Measurements from ENCODE around the gene FAP. TPM values are rescaled to one million over a fixed set of nuclear protein-coding genes. Genes with fewer than 3 reads are reported as not detected.

Gene FAP
- total and polyA plus RNA-seq, 4 donors, result 19.2 to 65.8 (median 26.1) TPM

GRCh38 chr2:162215162-162215561 is 28.1 kb downstream of the FAP start:
- H3K4me1 ChIP-seq (ENCODE audit: control insufficient read depth in 1 of 2, insufficient read depth in 2 of 2, low read length in 2 of 2), result no peaks in the 10 kb centered on the region
- H3K4me3 ChIP-seq (ENCODE audit: low read length in 2 of 2), result no peak overlapping the region
- no peaks in the 10 kb centered on the region for H3K27me3 ChIP-seq (ENCODE audit: control insufficient read depth in 1 of 2, insufficient read depth in 2 of 2, low read length in 1 of 2)
- no peaks in the 10 kb centered on the region for H3K9me3 ChIP-seq (ENCODE audit: control insufficient read depth, low read length)
- no peaks in the 10 kb centered on the region for H3K36me3 ChIP-seq (ENCODE audit: control insufficient read depth in 1 of 2, insufficient read depth in 2 of 2, low read length in 1 of 2)
- no peak overlapping the region for H3K27ac ChIP-seq (ENCODE audit: low read depth in 1 of 2, low read length in 2 of 2)
- WGBS, 2 donors, result 83 to 96% methylated on average over 3 of the region's 3 CpGs
- ATAC-seq (ENCODE audit: low FRiP score) (no peak), DNase-seq (no peak)
- intact Hi-C loops (cut with DNase I), result no loop called here

GRCh38 chr2:162212366-162212765 is 30.9 kb downstream of the FAP start:
- H3K27ac ChIP-seq (ENCODE audit: low read depth in 1 of 2, low read length in 2 of 2), result no peak overlapping the region
- H3K9me3 ChIP-seq (ENCODE audit: control insufficient read depth, low read length), result no peaks in the 10 kb centered on the region
- WGBS, 2 donors, result 12 to 14% methylated on average over 2 of the region's 2 CpGs
- intact Hi-C loops (cut with DNase I), result no loop called here
- no peaks in the 10 kb centered on the region for H3K4me1 ChIP-seq (ENCODE audit: control insufficient read depth in 1 of 2, insufficient read depth in 2 of 2, low read length in 2 of 2)
- ATAC-seq (ENCODE audit: low FRiP score) (peak; percentile 56), DNase-seq (no peak)
- no peaks in the 10 kb centered on the region for H3K27me3 ChIP-seq (ENCODE audit: control insufficient read depth in 1 of 2, insufficient read depth in 2 of 2, low read length in 1 of 2)
- no peaks in the 10 kb centered on the region for H3K36me3 ChIP-seq (ENCODE audit: control insufficient read depth in 1 of 2, insufficient read depth in 2 of 2, low read length in 1 of 2)
- no peak overlapping the region for H3K4me3 ChIP-seq (ENCODE audit: low read length in 2 of 2)

DNA sequence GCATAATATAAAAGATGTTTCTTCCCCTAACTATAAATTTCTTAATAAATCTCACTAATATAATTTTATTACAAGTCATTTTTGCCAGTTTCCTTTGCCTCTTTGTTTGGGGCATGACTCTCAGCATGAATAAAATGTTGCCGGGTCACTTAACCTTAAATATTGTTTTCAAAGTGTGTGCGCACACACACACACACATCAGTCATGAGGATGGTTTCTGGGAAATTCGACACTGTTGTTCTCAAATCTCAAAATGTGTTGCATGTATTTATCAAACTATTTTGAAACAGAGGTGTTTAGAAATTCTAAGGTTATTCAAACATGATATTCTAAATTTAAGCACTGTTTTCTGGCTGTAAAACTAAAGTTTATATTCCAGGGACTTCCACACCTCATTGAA is 31.5 kb downstream of the FAP start:
- H3K9me3 ChIP-seq (ENCODE audit: control insufficient read depth, low read length), result no peaks in the 10 kb centered on the region
- 64 to 72% methylated on average over 3 of the region's 3 CpGs for WGBS, 2 donors
- ATAC-seq (ENCODE audit: low FRiP score), result no peak
- intact Hi-C loops (cut with DNase I), result no loop called here
- H3K36me3 ChIP-seq (ENCODE audit: control insufficient read depth in 1 of 2, insufficient read depth in 2 of 2, low read length in 1 of 2), result no peaks in the 10 kb centered on the region
- H3K27me3 ChIP-seq (ENCODE audit: control insufficient read depth in 1 of 2, insufficient read depth in 2 of 2, low read length in 1 of 2), result no peaks in the 10 kb centered on the region
- H3K27ac ChIP-seq (ENCODE audit: low read depth in 1 of 2, low read length in 2 of 2), result no peak overlapping the region
- no peak overlapping the region for H3K4me3 ChIP-seq (ENCODE audit: low read length in 2 of 2)
- no peak for DNase-seq
- no peaks in the 10 kb centered on the region for H3K4me1 ChIP-seq (ENCODE audit: control insufficient read depth in 1 of 2, insufficient read depth in 2 of 2, low read length in 2 of 2)

- intact Hi-C loops (cut with DNase I), result no loop called here
- no peaks in the 10 kb centered on the region for H3K4me1 ChIP-seq (ENCODE audit: control insufficient read depth in 1 of 2, insufficient read depth in 2 of 2, low read length in 2 of 2)
- no peak for ATAC-seq (ENCODE audit: low FRiP score)
- H3K9me3 ChIP-seq (ENCODE audit: control insufficient read depth, low read length), result no peaks in the 10 kb centered on the region
- no peak overlapping the region for H3K27ac ChIP-seq (ENCODE audit: low read depth in 1 of 2, low read length in 2 of 2)
- no peak for DNase-seq
- no peaks in the 10 kb centered on the region for H3K27me3 ChIP-seq (ENCODE audit: control insufficient read depth in 1 of 2, insufficient read depth in 2 of 2, low read length in 1 of 2)
- no peaks in the 10 kb centered on the region for H3K36me3 ChIP-seq (ENCODE audit: control insufficient read depth in 1 of 2, insufficient read depth in 2 of 2, low read length in 1 of 2)
- H3K4me3 ChIP-seq (ENCODE audit: low read length in 2 of 2), result no peak overlapping the region
Observed at GRCh38 chr2:162210385-162210784, 32.9 kb downstream of the FAP start.

DNA sequence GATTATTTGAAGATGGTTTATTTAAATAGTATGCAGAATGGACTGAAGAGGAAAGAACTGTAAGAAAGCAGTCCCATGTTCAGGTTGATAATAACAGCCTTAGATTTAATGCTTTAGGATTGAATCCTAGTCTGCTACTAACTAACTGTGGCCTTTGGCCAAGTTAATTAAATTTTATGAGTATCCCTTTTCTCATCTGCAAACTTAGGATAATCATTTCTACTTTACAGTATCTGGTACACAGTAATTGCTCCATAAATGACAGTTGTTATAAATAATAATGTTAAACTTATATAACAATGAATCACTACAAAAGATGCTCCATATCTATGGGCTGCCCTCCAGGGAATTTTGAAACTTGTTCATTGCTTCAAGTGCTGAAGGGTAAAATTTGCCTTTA is 41.0 kb downstream of the FAP start:
- H3K36me3 ChIP-seq (ENCODE audit: control insufficient read depth in 1 of 2, insufficient read depth in 2 of 2, low read length in 1 of 2), result peaks cover 1 to 3% of the 10 kb centered on the region in 2 donors
- no peak for ATAC-seq (ENCODE audit: low FRiP score)
- no peak for DNase-seq
- no peak overlapping the region for H3K4me3 ChIP-seq (ENCODE audit: low read length in 2 of 2)
- H3K9me3 ChIP-seq (ENCODE audit: control insufficient read depth, low read length), result no peaks in the 10 kb centered on the region
- no peaks in the 10 kb centered on the region for H3K27me3 ChIP-seq (ENCODE audit: control insufficient read depth in 1 of 2, insufficient read depth in 2 of 2, low read length in 1 of 2)
- intact Hi-C loops (cut with DNase I), result no loop called here
- H3K4me1 ChIP-seq (ENCODE audit: control insufficient read depth in 1 of 2, insufficient read depth in 2 of 2, low read length in 2 of 2), result no peaks in the 10 kb centered on the region
- H3K27ac ChIP-seq (ENCODE audit: low read depth in 1 of 2, low read length in 2 of 2), result no peak overlapping the region

- H3K36me3 ChIP-seq (ENCODE audit: control insufficient read depth in 1 of 2, insufficient read depth in 2 of 2, low read length in 1 of 2), result peaks cover 1 to 7% of the 10 kb centered on the region in 2 donors
- intact Hi-C loops (cut with DNase I), result no loop called here
- no peaks in the 10 kb centered on the region for H3K27me3 ChIP-seq (ENCODE audit: control insufficient read depth in 1 of 2, insufficient read depth in 2 of 2, low read length in 1 of 2)
- no peaks in the 10 kb centered on the region for H3K9me3 ChIP-seq (ENCODE audit: control insufficient read depth, low read length)
- ATAC-seq (ENCODE audit: low FRiP score) (no peak), DNase-seq (no peak)
- 87 to 89% methylated on average over 1 of the region's 1 CpG for WGBS, 2 donors
- H3K4me3 ChIP-seq (ENCODE audit: low read length in 2 of 2), result no peak overlapping the region
- no peaks in the 10 kb centered on the region for H3K4me1 ChIP-seq (ENCODE audit: control insufficient read depth in 1 of 2, insufficient read depth in 2 of 2, low read length in 2 of 2)
- H3K27ac ChIP-seq (ENCODE audit: low read depth in 1 of 2, low read length in 2 of 2), result no peak overlapping the region
Observed at GRCh38 chr2:162200636-162201035, 42.6 kb downstream of the FAP start.

DNA sequence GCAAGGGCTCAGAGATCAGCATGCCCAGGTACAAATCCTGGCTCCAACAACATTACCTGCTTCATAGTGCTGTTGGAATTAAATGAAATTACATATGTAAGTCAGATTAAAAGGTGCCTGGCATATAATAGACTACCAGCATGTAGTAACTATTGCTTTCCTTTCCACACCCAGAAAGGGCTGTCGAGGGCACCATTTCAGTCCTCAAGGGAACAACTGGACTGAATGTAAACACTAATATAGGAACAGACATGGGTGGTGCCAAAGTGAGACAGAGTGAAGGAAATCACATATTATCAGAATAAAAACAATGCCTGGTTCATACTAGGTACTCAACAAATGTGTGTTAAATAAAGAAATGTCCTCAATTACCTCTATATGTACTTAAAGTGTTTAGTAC is 43.3 kb downstream of the FAP start:
- Histone ChIP-seq H3K27ac (ENCODE audit: low read depth in 1 of 2, low read length in 2 of 2) (no peak overlapping the region), H3K36me3 (ENCODE audit: control insufficient read depth in 1 of 2, insufficient read depth in 2 of 2, low read length in 1 of 2) (peaks cover 1 to 7% of the 10 kb centered on the region in 2 donors), H3K9me3 (ENCODE audit: control insufficient read depth, low read length) (no peaks in the 10 kb centered on the region), H3K4me3 (ENCODE audit: low read length in 2 of 2) (no peak overlapping the region), H3K4me1 (ENCODE audit: control insufficient read depth in 1 of 2, insufficient read depth in 2 of 2, low read length in 2 of 2) (no peaks in the 10 kb centered on the region), H3K27me3 (ENCODE audit: control insufficient read depth in 1 of 2, insufficient read depth in 2 of 2, low read length in 1 of 2) (no peaks in the 10 kb centered on the region)
- DNase-seq (no peak), ATAC-seq (ENCODE audit: low FRiP score) (no peak)
- 21 to 32% methylated on average over 1 of the region's 1 CpG for WGBS, 2 donors
- intact Hi-C loops (cut with DNase I), result no loop called here

- no peak for DNase-seq
- no peaks in the 10 kb centered on the region for H3K4me1 ChIP-seq (ENCODE audit: control insufficient read depth in 1 of 2, insufficient read depth in 2 of 2, low read length in 2 of 2)
- H3K9me3 ChIP-seq (ENCODE audit: control insufficient read depth, low read length), result no peaks in the 10 kb centered on the region
- H3K36me3 ChIP-seq (ENCODE audit: control insufficient read depth in 1 of 2, insufficient read depth in 2 of 2, low read length in 1 of 2), result peaks cover 1 to 7% of the 10 kb centered on the region in 2 donors
- WGBS, 2 donors, result 89 to 93% methylated on average over 9 of the region's 9 CpGs
- H3K27me3 ChIP-seq (ENCODE audit: control insufficient read depth in 1 of 2, insufficient read depth in 2 of 2, low read length in 1 of 2), result no peaks in the 10 kb centered on the region
- H3K27ac ChIP-seq (ENCODE audit: low read depth in 1 of 2, low read length in 2 of 2), result no peak overlapping the region
- no peak overlapping the region for H3K4me3 ChIP-seq (ENCODE audit: low read length in 2 of 2)
- no peak for ATAC-seq (ENCODE audit: low FRiP score)
- intact Hi-C loops (cut with DNase I), result no loop called here
Observed at GRCh38 chr2:162198239-162198638, 45.0 kb downstream of the FAP start.

DNA sequence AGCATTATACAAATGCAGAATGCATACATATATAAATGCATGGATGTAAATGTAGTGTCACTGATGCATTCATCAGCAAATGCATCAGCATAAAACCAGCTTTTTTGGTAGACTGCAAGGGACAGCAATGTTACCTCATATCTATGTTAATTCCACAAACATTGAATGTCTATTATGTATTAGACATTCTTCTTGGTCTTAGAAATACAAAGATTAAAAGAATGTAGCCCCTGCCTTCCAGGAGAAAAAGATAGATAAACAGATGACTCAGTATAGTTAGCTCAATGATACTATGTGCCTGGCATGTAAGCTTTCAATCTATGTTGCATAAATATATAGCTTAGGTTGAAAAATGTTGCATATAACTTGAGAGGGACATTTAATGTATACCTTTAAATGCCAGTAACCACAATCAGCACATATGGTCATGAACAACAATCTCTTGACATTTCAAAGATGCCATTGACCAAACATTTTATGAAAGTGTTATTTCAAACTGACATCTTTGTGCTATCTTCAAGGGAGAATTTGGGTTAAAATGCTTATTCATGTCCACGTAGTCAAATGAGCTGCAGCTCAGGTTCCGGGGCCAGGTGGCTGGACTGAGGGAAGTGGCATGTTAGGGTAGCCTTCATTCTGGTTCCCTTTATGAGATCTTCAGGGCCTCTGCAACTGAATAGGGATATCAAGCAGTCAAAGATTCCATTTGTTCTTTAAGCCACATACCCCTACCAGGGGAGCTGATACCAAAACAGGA is 46.0 kb downstream of the FAP start:
- intact Hi-C loops (cut with DNase I), result no loop called here
- no peaks in the 10 kb centered on the region for H3K27me3 ChIP-seq (ENCODE audit: control insufficient read depth in 1 of 2, insufficient read depth in 2 of 2, low read length in 1 of 2)
- WGBS, 2 donors, result 89 to 90% methylated on average over 2 of the region's 2 CpGs

More for the DNA sequence above, 46.0 kb downstream of the FAP start:
- H3K36me3 ChIP-seq (ENCODE audit: control insufficient read depth in 1 of 2, insufficient read depth in 2 of 2, low read length in 1 of 2), result peaks cover 1 to 7% of the 10 kb centered on the region in 2 donors
- ATAC-seq (ENCODE audit: low FRiP score) (no peak), DNase-seq (no peak)
- no peak overlapping the region for H3K4me3 ChIP-seq (ENCODE audit: low read length in 2 of 2)
- no peak overlapping the region for H3K27ac ChIP-seq (ENCODE audit: low read depth in 1 of 2, low read length in 2 of 2)
- no peaks in the 10 kb centered on the region for H3K9me3 ChIP-seq (ENCODE audit: control insufficient read depth, low read length)
- H3K4me1 ChIP-seq (ENCODE audit: control insufficient read depth in 1 of 2, insufficient read depth in 2 of 2, low read length in 2 of 2), result peaks cover 0 to 1% of the 10 kb centered on the region in 2 donors
